ENCODE data around the gene NR1H4.
A peak's percentile ranks its signal among the peaks of the same experiment; 100 is the strongest.
"Not testable (repeated sequence)": the region's sequence is repeated elsewhere in the genome, so short reads cannot be mapped to it uniquely, and the experiment has no call there.

The NR1H4 gene

GRCh38 chr12:100520048-100520769 is 46.5 kb downstream of the NR1H4 start:
- no peak for DNase-seq

- no peak for DNase-seq
Observed at GRCh38 chr12:100521958-100522357, 48.3 kb downstream of the NR1H4 start.

- DNase-seq: no peak
Observed at GRCh38 chr12:100528034-100528433, 54.4 kb downstream of the NR1H4 start.

- DNase-seq: no peak
Observed at GRCh38 chr12:100528471-100529127, 54.9 kb downstream of the NR1H4 start.

DNA sequence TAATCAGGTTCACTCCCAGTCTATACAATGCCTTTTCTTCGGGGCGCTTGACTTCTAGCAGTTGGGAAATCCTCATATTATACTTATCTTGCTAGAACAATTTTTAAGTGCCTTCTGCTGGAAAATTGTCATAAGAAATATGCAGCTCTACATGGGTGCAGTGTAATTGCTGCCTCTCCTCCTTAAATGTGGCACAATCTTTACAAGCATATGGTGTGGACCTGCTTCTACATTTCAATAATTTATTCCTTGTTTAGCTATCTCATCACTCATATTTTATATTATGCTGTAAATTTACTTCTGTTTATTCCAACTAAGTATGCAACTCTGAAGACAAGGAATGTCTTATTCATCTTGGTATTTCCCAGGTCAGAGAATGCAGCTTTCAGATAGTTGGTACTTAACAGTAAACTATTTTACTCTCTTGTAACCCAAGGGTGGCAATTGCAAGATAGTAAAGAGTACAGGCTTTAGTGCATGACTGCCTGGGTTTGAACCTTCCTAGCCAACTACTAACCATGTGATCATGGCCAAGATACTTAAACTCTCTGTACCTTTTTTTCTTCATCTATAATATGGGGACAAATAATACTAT is 56.2 kb downstream of the NR1H4 start:
- DNase-seq: no peak

GRCh38 chr12:100533376-100533775 is 59.7 kb downstream of the NR1H4 start:
- DNase-seq: no peak

- DNase-seq: no peak
Observed at GRCh38 chr12:100534625-100535227, 61.1 kb downstream of the NR1H4 start.

DNA sequence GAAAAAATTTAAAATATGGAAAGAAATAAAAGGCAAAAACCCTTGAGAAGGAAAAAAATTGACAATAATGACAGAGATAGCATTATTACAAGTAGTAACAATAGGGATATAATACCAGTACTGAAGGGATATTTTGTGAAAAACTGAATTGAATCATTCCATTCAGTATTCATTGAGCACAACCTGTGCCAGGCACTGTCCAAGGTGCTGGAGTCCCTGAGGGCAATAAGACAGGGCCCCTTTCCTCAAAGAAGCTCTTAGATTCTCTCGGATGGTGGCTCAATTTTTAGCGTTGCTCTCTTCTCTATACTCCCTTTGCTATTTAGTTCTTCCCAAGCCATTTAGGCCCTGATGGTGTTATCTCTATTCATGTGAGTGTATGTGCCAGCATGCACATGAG is 65.5 kb downstream of the NR1H4 start:
- DNase-seq: no peak

DNA sequence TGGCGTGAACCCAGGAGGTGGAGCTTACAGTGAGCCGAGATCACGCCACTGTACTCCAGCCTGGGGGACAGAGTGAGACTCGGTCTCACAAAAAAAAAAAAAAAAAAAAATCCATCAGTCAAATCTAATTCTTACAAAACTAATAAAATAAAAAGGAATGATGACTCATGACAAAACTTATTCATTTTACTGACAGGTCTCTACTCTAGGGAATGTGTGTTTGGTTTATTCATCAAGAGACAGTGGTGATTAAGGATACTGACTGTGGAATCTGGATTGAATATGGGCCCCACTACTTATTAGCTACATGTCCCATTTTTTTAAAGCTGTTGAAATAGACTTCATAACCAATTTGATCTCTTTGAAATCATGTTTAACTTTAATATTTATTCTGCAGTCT is 70.5 kb downstream of the NR1H4 start:
- no peak for DNase-seq

GRCh38 chr12:100545092-100545491 is 71.4 kb downstream of the NR1H4 start:
- DNase-seq: no peak

DNA sequence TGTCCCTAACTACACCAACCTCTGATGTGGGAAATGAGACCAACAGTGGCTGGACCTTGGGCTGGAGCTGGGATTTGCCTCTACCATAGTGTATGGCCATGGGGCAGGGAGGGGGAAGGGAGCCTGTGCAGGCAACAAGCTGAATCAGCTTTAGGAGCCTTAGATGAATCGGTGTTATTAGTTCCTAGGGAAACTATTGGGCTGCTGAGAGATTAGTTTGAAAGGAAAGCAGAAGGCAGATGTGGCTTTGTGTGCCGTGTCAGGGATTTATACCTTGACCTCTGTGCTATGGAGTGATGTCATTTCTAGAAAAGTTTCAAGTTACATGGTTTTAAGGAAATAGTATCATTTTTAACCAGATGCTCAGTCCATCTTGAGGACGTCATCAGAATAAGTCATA is 80.3 kb downstream of the NR1H4 start:
- no peak for DNase-seq

- DNase-seq: peak; percentile 21 to 79
Observed at GRCh38 chr12:100554608-100555077, 81.0 kb downstream of the NR1H4 start.

DNA sequence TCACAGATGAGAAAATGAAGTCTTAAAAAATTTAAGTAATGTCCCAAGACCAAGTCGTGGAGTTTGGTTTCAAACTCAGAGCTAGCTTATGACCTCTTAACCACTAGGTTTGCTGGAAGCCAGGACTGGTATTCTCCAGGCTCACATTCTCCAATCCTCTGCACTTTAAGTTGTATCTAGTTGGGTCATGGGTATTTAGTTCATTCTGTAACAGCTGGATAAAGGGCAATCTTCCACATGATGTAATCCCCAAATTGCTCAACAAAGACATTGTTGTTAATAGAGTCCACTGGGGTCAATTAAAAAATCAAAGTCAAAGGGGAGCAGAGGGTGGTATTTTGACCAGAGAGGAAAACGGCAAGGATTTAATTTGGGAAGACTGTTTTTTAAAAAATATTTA is 82.1 kb downstream of the NR1H4 start:
- no peak for DNase-seq

DNA sequence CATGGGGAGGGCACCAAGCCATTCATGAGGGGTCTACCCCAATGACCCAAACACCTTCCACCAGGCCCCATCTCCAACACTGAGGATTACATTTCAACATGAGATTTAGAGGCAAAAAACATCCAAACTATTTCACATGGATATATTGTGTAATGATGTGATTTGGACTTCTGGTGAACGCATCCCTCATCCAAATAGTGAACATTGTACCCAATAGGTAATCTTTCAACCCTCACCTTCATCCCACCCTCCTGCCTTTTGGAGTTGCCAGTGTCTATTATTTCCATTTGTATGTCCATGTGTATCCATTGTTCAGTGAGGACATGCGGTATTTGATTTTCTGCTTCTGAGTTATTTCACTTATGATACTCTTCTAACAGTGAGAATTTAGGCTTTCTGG is 83.7 kb downstream of the NR1H4 start:
- no peak for DNase-seq

GRCh38 chr12:100559261-100559660 is 85.6 kb downstream of the NR1H4 start:
- not testable (repeated sequence) for DNase-seq

- DNase-seq: no peak
Observed at GRCh38 chr12:100564090-100564489, 90.4 kb downstream of the NR1H4 start.

GRCh38 chr12:100564905-100565467 is 91.3 kb downstream of the NR1H4 start:
- DNase-seq: no peak

GRCh38 chr12:100565987-100566545 is 92.4 kb downstream of the NR1H4 start:
- no peak for DNase-seq

GRCh38 chr12:100566887-100567637 is 93.4 kb downstream of the NR1H4 start:
- no peak for DNase-seq

DNA sequence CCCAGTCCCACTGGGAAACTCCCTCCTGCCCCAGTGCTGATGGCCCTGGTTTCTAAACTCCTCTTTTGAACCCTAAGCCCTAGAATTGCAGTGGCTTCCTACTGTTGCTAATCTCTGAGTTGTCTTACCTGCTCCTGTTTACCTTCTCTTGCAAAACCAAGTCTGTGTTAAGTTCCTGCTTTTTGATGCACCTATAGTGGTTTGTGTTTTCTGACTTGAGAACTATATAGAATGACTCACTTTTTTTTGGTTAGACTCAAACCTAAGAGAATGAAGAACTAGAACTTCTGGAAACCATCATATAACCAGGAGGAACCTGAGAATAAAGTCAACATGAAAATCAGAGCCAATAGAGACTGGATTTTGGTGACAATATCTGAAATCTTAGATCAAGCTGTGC is 94.3 kb downstream of the NR1H4 start:
- no peak for DNase-seq

GRCh38 chr12:100572184-100572583 is 98.5 kb downstream of the NR1H4 start:
- no peak for DNase-seq
